ENCODE data around the gene SLC6A16.

The SLC6A16 gene

GRCh38 chr19:49266409-49266808 is 58.6 kb downstream of the SLC6A16 start:
- peak; percentile 5 for DNase-seq (ENCODE audit: low read depth)

- DNase-seq (ENCODE audit: low read depth) = no peak
Measured at GRCh38 chr19:49264258-49264657, 60.7 kb downstream of the SLC6A16 start.

- no peak for DNase-seq (ENCODE audit: low read depth)
Measured at GRCh38 chr19:49261602-49262001, 63.4 kb downstream of the SLC6A16 start.

- no peak for DNase-seq (ENCODE audit: low read depth)
Measured at GRCh38 chr19:49256691-49257090, 68.3 kb downstream of the SLC6A16 start.

- DNase-seq (ENCODE audit: low read depth) = no peak
Measured at GRCh38 chr19:49255674-49256073, 69.3 kb downstream of the SLC6A16 start.

- DNase-seq (ENCODE audit: low read depth) = no peak
Measured at GRCh38 chr19:49249933-49250332, 75.1 kb downstream of the SLC6A16 start.

- no peak for DNase-seq (ENCODE audit: low read depth)
Measured at GRCh38 chr19:49247676-49248075, 77.3 kb downstream of the SLC6A16 start.

- DNase-seq (ENCODE audit: low read depth) = no peak
Measured at GRCh38 chr19:49244256-49244655, 80.7 kb downstream of the SLC6A16 start.

GRCh38 chr19:49243726-49244125 is 81.3 kb downstream of the SLC6A16 start:
- DNase-seq (ENCODE audit: low read depth) = no peak

- DNase-seq (ENCODE audit: low read depth) = no peak
Measured at GRCh38 chr19:49243129-49243528, 81.9 kb downstream of the SLC6A16 start.

- DNase-seq (ENCODE audit: low read depth) = no peak
Measured at GRCh38 chr19:49241769-49242168, 83.2 kb downstream of the SLC6A16 start.
